Fibroblast of mammary gland (primary cell): Measurements from ENCODE around the gene ULBP3.
"Not testable (repeated sequence)": the region's sequence is repeated elsewhere in the genome, so short reads cannot be mapped to it uniquely, and the experiment has no call there.

Source experiments
- DNase-seq: peaks from one replicate; pipeline ENCODE4 v3.0.0-alpha.2; 2010; ENCODE audit warnings: low read depth
- H3K4me3 ChIP-seq: 2 replicates; pipeline ENCODE4 v1.5.1; 2011; ENCODE audit warnings: low read depth, mild to moderate bottlenecking, low read length, moderate library complexity; ENCODE audit not compliant: control insufficient read depth
- CTCF ChIP-seq: conservative IDR thresholded peaks from 2 replicates; pipeline ENCODE4 v1.5.1; 2011; ENCODE audit warnings: low read depth, low read length, inconsistent platforms; ENCODE audit not compliant: control insufficient read depth, insufficient read depth

ULBP3 gene

DNA sequence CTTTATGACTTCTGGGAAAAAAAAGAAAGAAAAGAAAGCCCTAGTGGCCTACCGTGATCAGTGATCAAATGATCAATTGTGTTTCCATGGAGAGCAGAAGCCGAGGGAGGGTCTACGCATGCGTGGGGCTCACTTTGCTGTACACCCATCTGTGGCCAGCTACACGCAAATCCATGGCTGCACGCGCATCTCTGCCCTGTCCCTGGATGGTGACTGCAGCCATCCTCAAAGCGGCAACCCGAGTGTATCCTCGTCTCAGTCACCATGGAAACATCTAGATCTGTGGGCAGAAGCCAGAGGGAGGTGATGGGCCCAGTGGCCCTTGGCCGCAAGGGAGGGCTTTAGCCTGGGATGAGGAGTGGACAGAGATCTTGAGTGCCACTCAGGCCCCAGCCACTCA, 785 bp upstream of the ULBP3 start:
- no peak overlapping the region for H3K4me3 ChIP-seq
- no peak for TF ChIP-seq CTCF
- no peak for DNase-seq

GRCh38 chr6:150068151-150068550, 770 bp downstream of the ULBP3 start:
- TF ChIP-seq CTCF, result no peak
- peak overlapping the region; percentile 73 for H3K4me3 ChIP-seq

GRCh38 chr6:150065083-150065482, 3.8 kb downstream of the ULBP3 start:
- TF ChIP-seq CTCF, result no peak
- DNase-seq, result no peak
- H3K4me3 ChIP-seq, result no peak overlapping the region

More at GRCh38 chr6:150068151-150068550, 770 bp downstream of the ULBP3 start:
- DNase-seq, result no peak

DNA sequence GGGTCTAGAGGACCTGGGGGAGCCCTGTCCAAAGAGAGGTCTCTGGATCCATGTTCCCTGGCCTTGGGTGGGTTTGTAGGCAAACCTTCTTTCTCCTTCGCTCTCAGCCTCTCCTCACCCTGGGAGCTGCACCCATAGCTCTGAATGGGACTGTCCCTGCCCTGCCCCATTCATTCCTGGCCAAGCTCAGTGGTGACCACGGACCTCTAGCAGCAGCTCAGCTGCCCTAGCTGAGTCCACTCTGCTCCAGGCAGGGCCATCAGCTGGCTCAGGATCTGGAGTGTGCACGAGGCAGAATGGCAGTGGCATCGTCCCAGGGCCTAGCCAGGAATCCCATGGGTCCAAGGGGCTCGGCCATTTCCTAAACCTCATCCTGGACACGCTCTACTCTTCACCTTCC, 5.3 kb downstream of the ULBP3 start:
- no peak overlapping the region for H3K4me3 ChIP-seq
- DNase-seq, result no peak
- TF ChIP-seq CTCF, result no peak

- H3K4me3 ChIP-seq, DNase-seq: not testable (repeated sequence)
These were observed 8.9 kb downstream of the ULBP3 start for GRCh38 chr6:150059973-150060372.

DNA sequence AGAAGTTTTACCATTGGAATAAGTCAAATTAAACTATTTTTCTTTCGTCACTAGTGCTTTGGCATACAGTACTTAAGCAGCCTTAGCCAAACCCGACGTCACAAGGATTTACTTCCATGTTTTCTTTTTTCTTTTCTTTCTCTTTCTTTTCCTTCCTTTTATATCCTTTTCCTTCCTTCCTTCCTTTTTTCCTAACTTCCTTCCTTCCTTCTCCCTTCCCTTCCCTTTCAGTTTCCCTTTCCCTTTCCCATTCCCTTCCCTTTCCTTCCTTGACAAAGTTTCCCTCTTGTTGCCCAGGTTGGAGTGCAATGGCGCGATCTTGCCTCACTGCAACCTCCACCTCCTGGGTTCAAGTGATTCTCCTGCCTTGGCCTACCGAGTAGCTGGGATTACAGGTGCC, 9.9 kb downstream of the ULBP3 start:
- no peak for DNase-seq
- no peak for TF ChIP-seq CTCF
- H3K4me3 ChIP-seq, result no peak overlapping the region

DNA sequence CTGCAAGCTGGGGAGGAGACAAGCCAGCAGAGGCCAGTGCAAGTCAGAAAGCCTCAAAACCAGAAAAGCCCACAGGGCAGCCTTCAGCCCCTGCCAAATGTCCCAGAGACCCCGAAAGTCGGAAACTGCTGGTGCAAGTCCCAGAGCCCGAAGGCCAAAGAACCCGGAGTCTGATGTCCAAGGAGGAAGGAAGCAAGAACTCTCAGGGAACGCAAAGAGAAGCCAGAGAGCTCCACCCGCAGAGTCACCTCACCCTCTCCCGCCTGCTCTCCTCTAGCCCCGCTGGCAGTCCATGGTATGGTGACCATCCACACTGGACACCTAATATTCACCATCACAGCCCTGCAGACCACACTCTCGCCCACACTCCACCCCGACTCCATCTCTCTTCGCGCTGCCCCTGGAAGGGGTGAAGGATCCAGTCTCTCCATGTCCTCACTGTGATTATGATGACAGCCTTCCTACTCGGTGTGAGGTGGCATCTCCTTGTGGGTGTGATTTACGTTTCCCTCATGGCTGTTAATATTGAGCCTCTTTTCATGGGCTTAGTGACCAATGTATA, 10.6 kb downstream of the ULBP3 start:
- no peak overlapping the region for H3K4me3 ChIP-seq
- no peak for TF ChIP-seq CTCF
- DNase-seq, result no peak
